ENCODE results near the gene MED16. TPM values are rescaled to one million over a fixed set of nuclear protein-coding genes. Genes with fewer than 3 reads are reported as not detected.
A peak's percentile ranks its signal among the peaks of the same experiment; 100 is the strongest.

MED16 gene
- total and polyA plus RNA-seq, 10 of the 15 experiments (the other 5 are each of a cell fraction or from before 2014, with no cell fraction given): 0.56 to 51.1 (median 13.6) TPM

DNA sequence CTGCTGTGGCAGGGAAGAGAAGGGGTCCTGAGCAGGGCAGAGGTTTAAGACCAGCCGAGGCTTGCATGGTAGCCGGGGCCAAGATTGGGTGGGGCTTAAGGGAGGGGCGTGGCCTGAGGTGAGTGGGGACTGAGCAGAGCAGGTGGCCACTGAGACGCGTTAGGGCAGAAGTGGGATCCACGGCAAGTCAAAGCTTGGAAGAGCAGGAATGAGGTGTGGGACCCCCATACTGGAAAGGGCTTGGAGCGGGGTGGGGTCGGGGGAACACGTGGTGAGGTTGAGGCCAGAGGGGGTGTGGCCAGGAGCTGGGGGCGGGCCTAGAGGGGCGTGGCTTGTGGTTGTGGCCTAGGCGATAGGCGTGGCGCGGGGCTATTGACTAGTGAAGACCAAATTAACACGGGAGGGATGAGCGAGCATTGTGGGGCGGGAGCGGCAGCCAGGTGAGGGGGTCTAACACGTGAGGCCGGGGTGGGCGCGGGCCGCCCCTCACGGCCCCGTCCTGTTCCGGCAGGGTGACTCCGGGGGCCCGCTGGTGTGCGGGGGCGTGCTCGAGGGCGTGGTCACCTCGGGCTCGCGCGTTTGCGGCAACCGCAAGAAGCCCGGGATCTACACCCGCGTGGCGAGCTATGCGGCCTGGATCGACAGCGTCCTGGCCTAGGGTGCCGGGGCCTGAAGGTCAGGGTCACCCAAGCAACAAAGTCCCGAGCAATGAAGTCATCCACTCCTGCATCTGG lies 30.2 kb downstream of the MED16 start:
- no peaks in the 10 kb centered on the region; a peak in 1 of 4 replicates for H3K27me3 ChIP-seq (replicated peaks in 1 of 2; ENCODE audit: control insufficient read depth in 2 of 2, insufficient read depth in 2 of 2, low read length in 1 of 2)
- peak overlapping the region; percentile 16; the same call in 1 of the 2 replicates for H3K4me3 ChIP-seq
- ChIA-PET CTCF (interaction anchor here (1.2 to 2.8 kb wide), 13 partner anchors 12 to 125 kb away, joined by 3 to 50 read pairs (median 18); partner anchors contain the start of genes KISS1R, MED16, RNU6-9 and WDR18), RAD21 (ENCODE audit: unreplicated experiment) (interaction anchor here (1.1 to 4.5 kb wide), 9 partner anchors 14 to 121 kb away, joined by 3 to 46 read pairs (median 10); partner anchors contain the start of genes MED16, RNU6-9 and WDR18), SMC1A (ENCODE audit: uncharacterized antibody, unreplicated experiment) (interaction anchor here (1.8 to 3.1 kb wide), 7 partner anchors 30 to 121 kb away, joined by 5 to 18 read pairs (median 12); partner anchors contain the start of genes KISS1R, MED16, RNU6-9 and WDR18), POLR2A (interaction anchor here (0.5 to 1.6 kb wide), 6 partner anchors 32 to 114 kb away, joined by 3 to 5 read pairs (median 4); no protein-coding TSS in a partner anchor)
- no peaks in the 10 kb centered on the region for H3K36me3 ChIP-seq (ENCODE audit: control insufficient read depth in 2 of 2, insufficient read depth in 2 of 2, low read length in 1 of 2)
- under 1% methylated on average over 29 of the region's 48 CpGs for WGBS (ENCODE audit: insufficient coverage, insufficient replicate concordance, low lambda C conversion rate, missing lambda C conversion rate)
- peaks cover 10% of the 10 kb centered on the region for H3K4me1 ChIP-seq (ENCODE audit: control insufficient read depth, insufficient read depth, low read length)
- in situ Hi-C loops (cut with MboI) (no loop called here), intact Hi-C loops (cut with micrococcal nuclease; ENCODE audit: unreplicated experiment) (loop anchor here (2.0 to 5.0 kb wide), 3 partner anchors 92 to 135 kb away; partner anchors contain the start of gene WDR18)
- no peaks in the 10 kb centered on the region for H3K79me2 ChIP-seq (ENCODE audit: control insufficient read depth, insufficient read depth, low read length)
- H4K20me1 ChIP-seq (ENCODE audit: control insufficient read depth, insufficient read depth): no peaks in the 10 kb centered on the region
- peak; percentile 68 for FAIRE-seq
- DNase-seq (ENCODE audit: low read depth, low spot score): peak; percentile 12
- TF ChIP-seq KAT2A (conservative IDR thresholded peaks at IDR 0.05; ENCODE audit: control insufficient read depth, low read depth, low read length) (no peak), IKZF1 (conservative IDR thresholded peaks at IDR 0.05) (peak; percentile 17; the same call in 1 of the 2 replicates), HDGF (IDR thresholded peaks at IDR 0.05) (peak; percentile 92), BHLHE40 (IDR thresholded peaks at IDR 0.05; ENCODE audit: borderline replicate concordance in 1 of 2, low read depth in 2 of 2, low read length in 1 of 2) (peak in 1 of 2 experiments; percentile 80; a peak in 2 of 4 replicates), RUNX3 (IDR thresholded peaks at IDR 0.05; ENCODE audit: low read length) (peak; percentile 34), LARP7 (IDR thresholded peaks at IDR 0.05) (0 out of 2 replicates have a peak, but pooled peaks have one; percentile 50), DPF2 (IDR thresholded peaks at IDR 0.05) (0 out of 2 replicates have a peak, but pooled peaks have one; percentile 32), RAD51 (IDR thresholded peaks at IDR 0.05) (peak; percentile 45; the same call in 1 of the 2 replicates), EGR1 (IDR thresholded peaks at IDR 0.05; ENCODE audit: borderline replicate concordance in 1 of 2, low read depth in 2 of 2, low read length in 2 of 2) (peak; percentile 16 to 70)
- TF ChIP-seq, protein P1, sequence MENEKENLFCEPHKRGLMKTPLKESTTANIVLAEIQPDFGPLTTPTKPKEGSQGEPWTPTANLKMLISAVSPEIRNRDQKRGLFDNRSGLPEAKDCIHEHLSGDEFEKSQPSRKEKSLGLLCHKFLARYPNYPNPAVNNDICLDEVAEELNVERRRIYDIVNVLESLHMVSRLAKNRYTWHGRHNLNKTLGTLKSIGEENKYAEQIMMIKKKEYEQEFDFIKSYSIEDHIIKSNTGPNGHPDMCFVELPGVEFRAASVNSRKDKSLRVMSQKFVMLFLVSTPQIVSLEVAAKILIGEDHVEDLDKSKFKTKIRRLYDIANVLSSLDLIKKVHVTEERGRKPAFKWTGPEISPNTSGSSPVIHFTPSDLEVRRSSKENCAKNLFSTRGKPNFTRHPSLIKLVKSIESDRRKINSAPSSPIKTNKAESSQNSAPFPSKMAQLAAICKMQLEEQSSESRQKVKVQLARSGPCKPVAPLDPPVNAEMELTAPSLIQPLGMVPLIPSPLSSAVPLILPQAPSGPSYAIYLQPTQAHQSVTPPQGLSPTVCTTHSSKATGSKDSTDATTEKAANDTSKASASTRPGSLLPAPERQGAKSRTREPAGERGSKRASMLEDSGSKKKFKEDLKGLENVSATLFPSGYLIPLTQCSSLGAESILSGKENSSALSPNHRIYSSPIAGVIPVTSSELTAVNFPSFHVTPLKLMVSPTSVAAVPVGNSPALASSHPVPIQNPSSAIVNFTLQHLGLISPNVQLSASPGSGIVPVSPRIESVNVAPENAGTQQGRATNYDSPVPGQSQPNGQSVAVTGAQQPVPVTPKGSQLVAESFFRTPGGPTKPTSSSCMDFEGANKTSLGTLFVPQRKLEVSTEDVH (IDR thresholded peaks at IDR 0.05; ENCODE audit: low read depth, partially characterized antibody): no peak
- TF ChIP-seq, protein P2, sequence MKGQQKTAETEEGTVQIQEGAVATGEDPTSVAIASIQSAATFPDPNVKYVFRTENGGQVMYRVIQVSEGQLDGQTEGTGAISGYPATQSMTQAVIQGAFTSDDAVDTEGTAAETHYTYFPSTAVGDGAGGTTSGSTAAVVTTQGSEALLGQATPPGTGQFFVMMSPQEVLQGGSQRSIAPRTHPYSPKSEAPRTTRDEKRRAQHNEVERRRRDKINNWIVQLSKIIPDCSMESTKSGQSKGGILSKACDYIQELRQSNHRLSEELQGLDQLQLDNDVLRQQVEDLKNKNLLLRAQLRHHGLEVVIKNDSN (IDR thresholded peaks at IDR 0.05; ENCODE audit: borderline replicate concordance, extremely low read length, insufficient read depth, low read depth, low read length): peak; percentile 6
- TF ChIP-seq, protein P3, sequence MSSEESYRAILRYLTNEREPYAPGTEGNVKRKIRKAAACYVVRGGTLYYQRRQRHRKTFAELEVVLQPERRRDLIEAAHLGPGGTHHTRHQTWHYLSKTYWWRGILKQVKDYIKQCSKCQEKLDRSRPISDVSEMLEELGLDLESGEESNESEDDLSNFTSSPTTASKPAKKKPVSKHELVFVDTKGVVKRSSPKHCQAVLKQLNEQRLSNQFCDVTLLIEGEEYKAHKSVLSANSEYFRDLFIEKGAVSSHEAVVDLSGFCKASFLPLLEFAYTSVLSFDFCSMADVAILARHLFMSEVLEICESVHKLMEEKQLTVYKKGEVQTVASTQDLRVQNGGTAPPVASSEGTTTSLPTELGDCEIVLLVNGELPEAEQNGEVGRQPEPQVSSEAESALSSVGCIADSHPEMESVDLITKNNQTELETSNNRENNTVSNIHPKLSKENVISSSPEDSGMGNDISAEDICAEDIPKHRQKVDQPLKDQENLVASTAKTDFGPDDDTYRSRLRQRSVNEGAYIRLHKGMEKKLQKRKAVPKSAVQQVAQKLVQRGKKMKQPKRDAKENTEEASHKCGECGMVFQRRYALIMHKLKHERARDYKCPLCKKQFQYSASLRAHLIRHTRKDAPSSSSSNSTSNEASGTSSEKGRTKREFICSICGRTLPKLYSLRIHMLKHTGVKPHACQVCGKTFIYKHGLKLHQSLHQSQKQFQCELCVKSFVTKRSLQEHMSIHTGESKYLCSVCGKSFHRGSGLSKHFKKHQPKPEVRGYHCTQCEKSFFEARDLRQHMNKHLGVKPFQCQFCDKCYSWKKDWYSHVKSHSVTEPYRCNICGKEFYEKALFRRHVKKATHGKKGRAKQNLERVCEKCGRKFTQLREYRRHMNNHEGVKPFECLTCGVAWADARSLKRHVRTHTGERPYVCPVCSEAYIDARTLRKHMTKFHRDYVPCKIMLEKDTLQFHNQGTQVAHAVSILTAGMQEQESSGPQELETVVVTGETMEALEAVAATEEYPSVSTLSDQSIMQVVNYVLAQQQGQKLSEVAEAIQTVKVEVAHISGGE (CRISPR knock-in tag; IDR thresholded peaks at IDR 0.05): no peak
- peak overlapping the region; percentile 66 for H3K4me2 ChIP-seq (ENCODE audit: control insufficient read depth, insufficient read depth)
- no TSS peak for BruUV-seq (replicated peaks)
- no peaks in the 10 kb centered on the region for H3K9me3 ChIP-seq (replicated peaks; ENCODE audit: control insufficient read depth, insufficient read depth, low read length)
- peak; percentile 81 for ATAC-seq
- peak overlapping the region; percentile 63 for H2AFZ ChIP-seq (ENCODE audit: control insufficient read depth, low read depth, low read length)
- no peak overlapping the region for H3K9ac ChIP-seq (ENCODE audit: control insufficient read depth, insufficient read depth, low read length)
- H3K27ac ChIP-seq (ENCODE audit: control insufficient read depth, insufficient read depth): no peak overlapping the region
